Activated T-cell treated with anti-CD3 and anti-CD28 coated beads, Interleukin-2, amount 50 U/mL, for 4 hours (primary cell): ENCODE measurements around the gene VPS13A. TPM values are rescaled to one million over a fixed set of nuclear protein-coding genes. Genes with fewer than 3 reads are reported as not detected.
"Not testable (repeated sequence)": the region's sequence is repeated elsewhere in the genome, so short reads cannot be mapped to it uniquely, and the experiment has no call there.

ENCODE experiments used
- ATAC-seq, 2 donors: fragments of 200-7000 bp; cut with Tn5 transposase; one replicate each; pipeline ENCODE4 v1.10.0; 2021
- DNase-seq: peaks from one replicate; pipeline ENCODE4 v3.0.0-alpha.2; 2020
- H3K27me3 Mint-ChIP-seq: one replicate; pipeline ENCODE4 v1.8.0; 2021; ENCODE audit warnings: low read depth, mixed read lengths
- H3K36me3 Mint-ChIP-seq: one replicate; pipeline ENCODE4 v1.8.0; 2022; ENCODE audit warnings: mixed read lengths; ENCODE audit not compliant: insufficient read depth
- H3K4me1 Mint-ChIP-seq: one replicate; pipeline ENCODE4 v1.8.0; 2021; ENCODE audit warnings: low read depth, mixed read lengths
- H3K4me3 Mint-ChIP-seq: one replicate; pipeline ENCODE4 v1.8.0; 2021; ENCODE audit warnings: mild to moderate bottlenecking, moderate library complexity, mixed read lengths
- H3K9me3 Mint-ChIP-seq: one replicate; pipeline ENCODE4 v1.8.0; 2021; ENCODE audit warnings: mixed read lengths
- total RNA-seq, 3 donors: library from RNA; stranded (reverse); gene quantifications; one replicate each; pipeline ENCODE4 v1.2.1, GENCODE V29; 2021

VPS13A gene
- total RNA-seq, 3 donors from 2014 or later = 19.7 to 22.6 (median 20.8) TPM

DNA sequence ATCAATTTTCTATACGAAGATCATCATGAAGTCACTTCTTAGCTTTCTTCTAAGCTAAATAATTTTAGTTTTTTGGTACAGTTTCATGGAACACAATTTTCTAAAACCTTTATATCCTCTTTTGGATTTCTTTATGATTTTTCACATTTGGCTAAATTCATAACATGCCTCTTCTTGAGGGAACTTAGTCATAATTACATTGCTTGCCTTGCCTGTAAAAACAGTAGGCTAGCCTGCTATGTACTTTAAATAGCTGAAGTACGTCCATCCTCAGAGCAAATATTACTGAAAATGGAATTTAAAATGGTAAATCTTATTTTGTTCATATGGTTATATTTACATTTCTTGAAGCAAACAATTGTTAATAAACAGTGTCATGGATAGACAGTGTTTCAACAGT, 225.0 kb downstream of the VPS13A start:
- Mint-ChIP-seq H3K27me3 (no peaks in the 10 kb centered on the region), H3K9me3 (no peaks in the 10 kb centered on the region), H3K4me3 (no peak overlapping the region), H3K4me1 (no peaks in the 10 kb centered on the region), H3K36me3 (peaks cover 21% of the 10 kb centered on the region)
- ATAC-seq (no peak), DNase-seq (no peak)

DNA sequence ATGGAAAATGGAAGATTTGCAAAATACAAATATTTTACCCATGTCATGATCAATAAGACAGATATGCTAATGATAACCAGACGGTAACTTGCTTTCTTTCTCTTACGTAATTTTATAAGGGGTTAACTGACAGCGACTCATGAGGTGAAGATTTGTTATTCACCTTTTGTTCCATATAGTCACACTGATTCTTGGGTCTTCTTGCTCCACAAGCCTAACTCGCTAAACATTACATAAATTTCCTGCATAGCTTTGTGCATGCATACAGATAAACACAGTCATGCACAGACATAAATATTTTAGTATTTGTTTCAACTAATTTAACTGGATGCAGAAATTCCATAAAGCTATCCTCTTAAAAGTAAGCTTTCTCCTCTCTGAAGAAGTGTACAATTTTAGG, 225.9 kb downstream of the VPS13A start:
- Mint-ChIP-seq H3K9me3 (no peaks in the 10 kb centered on the region), H3K27me3 (no peaks in the 10 kb centered on the region), H3K4me3 (no peak overlapping the region), H3K4me1 (no peaks in the 10 kb centered on the region), H3K36me3 (peaks cover 27% of the 10 kb centered on the region)
- ATAC-seq (no peak), DNase-seq (no peak)

DNA sequence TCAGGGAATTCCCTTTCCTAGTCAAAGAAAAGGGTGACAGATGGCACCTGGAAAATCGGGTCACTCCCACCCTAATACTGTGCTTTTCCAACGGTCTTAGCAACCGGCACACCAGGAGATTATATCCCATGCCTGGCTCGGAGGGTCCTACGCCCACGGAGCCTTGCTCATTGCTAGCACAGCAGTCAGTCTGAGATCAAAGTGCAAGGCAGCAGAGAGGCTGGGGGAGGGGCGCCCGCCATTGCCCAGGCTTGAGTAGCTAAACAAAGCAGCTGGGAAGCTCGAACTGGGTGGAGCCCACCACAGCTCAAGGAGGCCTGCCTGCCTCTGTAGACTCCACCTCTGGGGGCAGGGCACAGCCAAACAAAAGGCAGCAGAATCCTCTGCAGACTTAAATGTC, 231.2 kb downstream of the VPS13A start:
- peaks cover 30% of the 10 kb centered on the region for H3K36me3 Mint-ChIP-seq
- not testable (repeated sequence) for H3K4me3 Mint-ChIP-seq, DNase-seq, H3K4me1 Mint-ChIP-seq, H3K27me3 Mint-ChIP-seq, ATAC-seq, H3K9me3 Mint-ChIP-seq

DNA sequence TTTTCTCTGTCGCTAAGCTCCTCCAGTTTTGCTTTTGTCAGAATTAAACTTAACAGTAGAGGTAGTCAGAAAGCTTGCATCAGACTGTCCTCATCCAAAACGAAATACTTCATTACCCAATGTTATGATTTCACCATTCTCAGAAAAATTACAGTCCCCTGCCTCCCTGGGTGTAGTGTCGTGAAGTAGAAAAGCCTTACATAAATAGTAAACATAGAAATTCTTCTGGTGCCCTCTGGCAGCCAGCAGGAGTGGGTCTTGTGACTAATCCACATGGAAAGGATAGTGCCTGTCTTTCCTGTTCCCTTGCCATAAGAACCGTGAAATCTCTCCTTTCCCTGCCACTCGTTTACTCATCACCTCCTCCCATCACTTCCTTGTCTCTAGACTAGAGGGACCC, 240.2 kb downstream of the VPS13A start:
- no peaks in the 10 kb centered on the region for H3K27me3 Mint-ChIP-seq
- no peak for DNase-seq
- peaks cover 8% of the 10 kb centered on the region for H3K36me3 Mint-ChIP-seq
- ATAC-seq = no peak
- no peak overlapping the region for H3K4me3 Mint-ChIP-seq
- H3K4me1 Mint-ChIP-seq = no peaks in the 10 kb centered on the region
- H3K9me3 Mint-ChIP-seq = no peaks in the 10 kb centered on the region

DNA sequence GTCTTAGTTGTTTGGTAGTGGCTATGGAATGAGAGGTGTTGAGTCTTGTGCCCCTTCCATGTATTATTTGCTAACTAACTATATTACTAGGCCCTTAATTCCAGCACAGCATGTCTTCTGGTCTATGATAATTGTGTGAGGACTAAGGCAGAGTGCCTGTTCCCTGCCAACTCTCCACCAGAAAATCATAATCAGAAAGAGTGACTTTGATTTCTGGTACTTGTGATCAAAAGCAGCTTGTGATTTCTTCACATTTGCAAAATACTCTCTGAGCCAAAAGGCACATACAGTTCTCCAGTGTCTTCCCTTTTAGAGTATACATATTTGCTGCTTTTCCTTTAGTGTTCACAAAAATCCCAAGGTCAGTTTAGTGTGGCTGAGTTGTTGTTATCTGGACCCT, 240.9 kb downstream of the VPS13A start:
- Mint-ChIP-seq H3K27me3 (no peaks in the 10 kb centered on the region), H3K4me1 (no peaks in the 10 kb centered on the region), H3K36me3 (peaks cover 8% of the 10 kb centered on the region), H3K4me3 (no peak overlapping the region), H3K9me3 (no peaks in the 10 kb centered on the region)
- no peak for DNase-seq
- no peak for ATAC-seq

DNA sequence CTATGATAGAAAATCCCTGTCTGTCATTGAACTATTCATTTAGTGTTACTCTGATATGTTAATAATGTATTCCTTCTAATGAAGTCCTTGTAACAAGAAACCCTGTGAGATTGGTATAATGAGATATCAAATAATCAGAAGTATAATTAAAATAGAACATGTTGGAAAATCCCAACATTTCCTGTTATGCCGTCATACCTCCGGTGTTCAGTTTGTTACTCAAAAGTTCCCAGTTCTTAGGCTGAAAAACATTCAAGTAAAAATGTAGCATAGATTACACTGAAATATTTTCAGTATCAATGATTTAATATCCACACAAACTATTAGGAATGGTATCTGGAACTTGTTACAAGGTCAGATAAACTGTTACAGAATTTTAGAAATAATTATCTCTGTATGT, 243.3 kb downstream of the VPS13A start:
- H3K36me3 Mint-ChIP-seq = peaks cover 6% of the 10 kb centered on the region
- H3K9me3 Mint-ChIP-seq = peaks cover 4% of the 10 kb centered on the region
- no peaks in the 10 kb centered on the region for H3K27me3 Mint-ChIP-seq
- ATAC-seq = no peak
- H3K4me1 Mint-ChIP-seq = no peaks in the 10 kb centered on the region
- DNase-seq = no peak
- H3K4me3 Mint-ChIP-seq = no peak overlapping the region

DNA sequence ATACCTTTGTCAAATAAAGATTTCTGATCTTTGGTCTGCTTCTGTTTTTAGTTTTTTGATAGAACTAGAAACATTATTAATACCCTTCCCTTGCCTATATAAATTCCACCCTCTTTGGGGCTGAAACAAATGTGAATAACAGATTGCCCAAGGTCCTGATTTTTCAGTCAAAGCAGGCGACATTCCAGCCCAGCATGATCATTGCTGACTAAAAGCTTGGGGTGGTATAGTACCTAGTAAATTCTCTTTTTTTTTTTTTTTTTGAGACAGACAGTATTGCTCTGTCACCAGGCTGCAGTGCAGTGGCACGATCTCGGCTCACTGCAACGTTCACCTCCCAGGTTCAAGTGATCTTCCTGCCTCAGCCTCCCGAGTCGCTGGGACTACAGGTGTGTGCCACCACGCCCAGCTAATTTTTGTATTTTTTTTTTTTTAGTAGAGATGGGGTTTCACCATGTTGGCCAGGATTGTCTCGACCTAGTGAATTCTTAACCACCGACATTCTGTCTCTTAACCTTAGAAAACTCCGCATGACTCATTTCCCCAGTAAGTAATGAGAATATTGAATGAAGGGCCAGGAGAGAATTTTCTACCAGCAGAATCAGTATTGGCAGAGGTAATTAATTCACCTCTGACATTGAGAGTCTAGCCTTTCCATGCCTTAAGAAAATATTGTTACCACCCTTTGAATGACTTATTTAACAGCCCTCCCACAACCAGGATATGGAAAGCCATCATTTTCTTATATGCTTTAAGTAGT, 244.4 kb downstream of the VPS13A start:
- peaks cover 4% of the 10 kb centered on the region for H3K9me3 Mint-ChIP-seq
- DNase-seq (no peak), ATAC-seq (no peak)
- H3K27me3 Mint-ChIP-seq = no peaks in the 10 kb centered on the region
- peaks cover 6% of the 10 kb centered on the region for H3K36me3 Mint-ChIP-seq
- no peak overlapping the region for H3K4me3 Mint-ChIP-seq
- H3K4me1 Mint-ChIP-seq = no peaks in the 10 kb centered on the region

DNA sequence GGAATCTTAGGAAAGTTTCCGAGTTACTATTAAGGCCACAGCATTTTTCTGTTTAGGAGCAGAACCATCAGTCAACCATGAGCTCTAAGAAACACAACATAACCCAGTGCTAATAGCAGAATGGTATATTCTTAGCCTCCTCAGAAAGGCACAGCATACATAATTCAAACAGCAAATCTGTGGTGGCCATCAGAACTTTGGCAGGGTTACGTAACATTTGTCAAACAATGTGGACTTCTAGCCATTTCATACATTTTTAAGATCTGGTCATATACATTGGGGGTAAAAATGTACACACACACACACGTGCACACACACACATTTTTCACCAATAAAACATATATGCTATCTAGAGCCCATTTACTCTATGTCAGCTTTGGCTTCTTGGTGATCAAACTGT, 245.6 kb downstream of the VPS13A start:
- ATAC-seq = no peak
- Mint-ChIP-seq H3K4me3 (no peak overlapping the region), H3K4me1 (no peaks in the 10 kb centered on the region), H3K27me3 (no peaks in the 10 kb centered on the region), H3K9me3 (peaks cover 4% of the 10 kb centered on the region), H3K36me3 (peaks cover 2% of the 10 kb centered on the region)
- no peak for DNase-seq

DNA sequence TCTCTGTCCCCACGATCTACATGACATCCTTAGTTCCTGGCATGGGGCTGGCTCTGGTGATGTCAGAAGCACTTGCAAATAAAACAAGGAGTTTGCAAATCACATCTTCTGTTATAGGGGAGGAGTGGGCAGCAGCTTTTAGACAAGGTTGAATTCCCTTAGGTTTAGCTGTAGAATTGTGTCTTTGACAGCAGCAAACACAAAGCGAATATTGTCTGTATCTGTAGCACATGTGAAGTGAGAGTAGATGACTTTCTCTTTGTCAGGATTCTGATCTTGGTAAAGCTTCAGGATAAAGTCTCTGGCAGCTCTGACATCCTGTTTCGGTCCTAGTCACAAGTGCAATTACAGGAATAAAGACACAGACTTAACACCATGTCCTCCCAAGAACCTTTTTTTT, 246.5 kb downstream of the VPS13A start:
- DNase-seq (no peak), ATAC-seq (no peak)
- H3K9me3 Mint-ChIP-seq = peaks cover 4% of the 10 kb centered on the region
- no peak overlapping the region for H3K4me3 Mint-ChIP-seq
- H3K36me3 Mint-ChIP-seq = peaks cover 2% of the 10 kb centered on the region
- no peaks in the 10 kb centered on the region for H3K4me1 Mint-ChIP-seq
- peaks cover 2% of the 10 kb centered on the region for H3K27me3 Mint-ChIP-seq

DNA sequence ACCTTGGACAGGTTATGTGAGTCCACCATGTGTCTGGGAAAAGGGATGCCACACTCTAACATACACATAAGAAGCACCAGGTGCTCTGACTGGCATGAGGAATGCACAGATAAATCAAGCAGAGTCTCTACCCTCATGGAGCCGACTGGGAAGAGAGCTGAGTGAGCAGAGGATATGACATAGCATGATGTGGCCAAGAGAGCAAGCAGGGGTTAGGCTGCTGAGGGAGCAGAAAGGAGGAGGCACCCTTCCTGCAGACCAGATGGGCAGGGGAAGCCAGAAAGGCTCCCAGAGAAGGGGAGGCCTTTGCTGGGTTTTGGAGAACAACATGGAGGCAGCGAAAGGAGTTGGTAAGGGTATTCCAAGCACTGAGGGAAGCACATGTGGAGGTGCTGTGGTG, 247.7 kb downstream of the VPS13A start:
- DNase-seq (no peak), ATAC-seq (no peak)
- H3K27me3 Mint-ChIP-seq = peaks cover 2% of the 10 kb centered on the region
- H3K4me1 Mint-ChIP-seq = no peaks in the 10 kb centered on the region
- no peak overlapping the region for H3K4me3 Mint-ChIP-seq
- peaks cover 2% of the 10 kb centered on the region for H3K36me3 Mint-ChIP-seq
- H3K9me3 Mint-ChIP-seq = peaks cover 4% of the 10 kb centered on the region

DNA sequence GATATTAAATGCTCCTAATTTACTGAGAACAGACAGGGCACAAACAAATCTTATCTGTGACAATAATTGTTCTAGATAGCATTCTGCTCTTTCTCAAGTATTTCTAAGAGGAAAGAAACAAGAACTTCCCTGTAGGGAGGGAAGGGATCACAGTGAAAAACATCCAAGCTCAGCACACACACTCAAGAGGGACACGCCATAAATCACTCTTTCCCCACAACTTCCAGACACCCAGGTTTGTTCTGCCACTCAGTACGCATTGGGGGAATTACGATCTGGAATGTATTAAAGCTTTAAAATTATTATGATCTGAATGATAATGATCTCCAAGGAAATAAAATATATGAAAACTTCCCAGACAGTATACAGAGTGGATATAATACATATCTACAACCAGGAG, 249.4 kb downstream of the VPS13A start:
- Mint-ChIP-seq H3K36me3 (no peaks in the 10 kb centered on the region), H3K9me3 (peaks cover 4% of the 10 kb centered on the region), H3K27me3 (peaks cover 2% of the 10 kb centered on the region), H3K4me3 (no peak overlapping the region), H3K4me1 (no peaks in the 10 kb centered on the region)
- DNase-seq (no peak), ATAC-seq (no peak)

DNA sequence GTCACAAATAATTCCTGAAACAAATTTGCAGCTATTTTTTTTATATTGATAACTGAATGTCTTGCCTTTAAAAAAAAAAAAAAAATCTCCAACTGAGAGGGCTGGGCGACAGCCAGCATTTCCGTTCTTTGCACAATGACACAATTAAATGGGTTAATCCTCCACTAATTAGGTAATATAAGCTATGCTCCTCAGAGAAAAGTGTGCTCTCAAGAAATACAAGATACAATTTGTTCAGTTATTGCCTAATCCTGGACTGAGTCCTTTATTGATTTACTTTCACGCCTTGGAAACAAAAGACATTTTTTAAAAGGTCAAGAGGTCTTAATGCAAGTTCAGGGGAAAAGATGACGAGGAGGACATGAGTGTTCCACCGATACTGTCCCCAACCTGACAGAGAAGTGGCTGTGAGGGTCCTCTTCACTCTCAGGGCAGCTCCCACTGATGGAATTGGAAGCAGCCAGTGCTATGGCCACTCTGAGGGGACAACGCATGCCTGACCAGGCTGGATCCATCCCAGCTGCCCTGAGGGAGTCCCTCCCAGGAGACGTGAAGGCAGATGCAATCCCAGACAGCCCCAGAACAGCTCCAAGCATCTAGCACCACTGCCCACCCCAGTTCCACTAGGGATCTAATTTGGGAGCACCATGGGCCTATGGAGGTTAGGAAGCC, 250.1 kb downstream of the VPS13A start:
- no peak overlapping the region for H3K4me3 Mint-ChIP-seq
- ATAC-seq = no peak
- H3K9me3 Mint-ChIP-seq = peaks cover 4% of the 10 kb centered on the region
- no peaks in the 10 kb centered on the region for H3K4me1 Mint-ChIP-seq
- H3K36me3 Mint-ChIP-seq = no peaks in the 10 kb centered on the region
- DNase-seq = no peak
- H3K27me3 Mint-ChIP-seq = peaks cover 2% of the 10 kb centered on the region

DNA sequence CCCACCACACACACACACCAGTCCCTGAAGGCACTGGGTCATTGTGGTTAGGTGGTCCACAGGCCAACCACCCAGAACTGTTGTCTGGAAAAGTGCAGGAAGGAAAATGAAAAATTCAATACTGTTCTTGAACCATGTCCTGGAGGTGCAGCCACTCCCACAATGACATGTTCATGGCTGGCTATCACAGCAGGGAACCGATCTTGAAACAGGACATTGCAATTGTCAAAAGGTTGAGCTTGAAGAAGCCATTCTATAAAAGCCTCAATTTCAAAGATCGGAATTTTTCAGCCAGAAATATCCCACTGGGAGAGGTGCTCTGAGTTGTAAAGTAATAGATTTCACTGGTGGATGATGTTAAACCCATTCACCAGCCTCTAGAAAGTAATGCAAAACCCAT, 252.6 kb downstream of the VPS13A start:
- no peak overlapping the region for H3K4me3 Mint-ChIP-seq

DNA sequence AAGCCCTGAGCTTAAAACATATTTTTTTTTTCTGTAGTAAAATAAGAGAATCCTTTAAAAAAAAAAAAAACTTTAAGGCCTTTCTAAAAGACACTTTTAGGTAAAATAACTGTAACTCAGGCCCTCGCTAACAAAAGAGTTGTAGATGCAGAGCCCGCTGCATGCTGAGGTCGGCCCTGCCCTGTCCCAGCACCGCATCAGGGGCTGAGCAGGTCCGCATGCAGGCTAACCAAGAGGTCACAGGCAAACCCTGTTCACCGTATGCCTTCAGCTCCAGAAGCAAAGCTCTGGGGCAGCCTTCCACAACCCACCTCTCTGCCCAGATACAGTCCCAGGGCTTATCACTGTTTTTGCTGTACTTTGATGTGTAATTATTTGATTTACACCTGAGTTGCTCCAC, 254.7 kb downstream of the VPS13A start:
- Mint-ChIP-seq H3K4me1 (peaks cover 3% of the 10 kb centered on the region), H3K27me3 (peaks cover 3% of the 10 kb centered on the region), H3K4me3 (no peak overlapping the region), H3K36me3 (no peaks in the 10 kb centered on the region), H3K9me3 (no peaks in the 10 kb centered on the region)
- DNase-seq (no peak), ATAC-seq (no peak)

More for the DNA sequence above, 252.6 kb downstream of the VPS13A start:
- DNase-seq (no peak), ATAC-seq (no peak)
- no peaks in the 10 kb centered on the region for H3K9me3 Mint-ChIP-seq
- peaks cover 3% of the 10 kb centered on the region for H3K4me1 Mint-ChIP-seq
- H3K36me3 Mint-ChIP-seq = no peaks in the 10 kb centered on the region
- H3K27me3 Mint-ChIP-seq = peaks cover 2% of the 10 kb centered on the region
